DMS114 treated with DMSO at 0.1 percent for 48 hours (cell line): Measurements from ENCODE around the gene PRAMEF27.
"Not testable (repeated sequence)": the region's sequence is repeated elsewhere in the genome, so short reads cannot be mapped to it uniquely, and the experiment has no call there.

ENCODE experiments used
- DNase-seq: peaks from one replicate; lab custom pipeline; 2025; ENCODE audit not compliant: unreplicated experiment; lab: John Stamatoyannopoulos, UW

Gene PRAMEF27

DNA sequence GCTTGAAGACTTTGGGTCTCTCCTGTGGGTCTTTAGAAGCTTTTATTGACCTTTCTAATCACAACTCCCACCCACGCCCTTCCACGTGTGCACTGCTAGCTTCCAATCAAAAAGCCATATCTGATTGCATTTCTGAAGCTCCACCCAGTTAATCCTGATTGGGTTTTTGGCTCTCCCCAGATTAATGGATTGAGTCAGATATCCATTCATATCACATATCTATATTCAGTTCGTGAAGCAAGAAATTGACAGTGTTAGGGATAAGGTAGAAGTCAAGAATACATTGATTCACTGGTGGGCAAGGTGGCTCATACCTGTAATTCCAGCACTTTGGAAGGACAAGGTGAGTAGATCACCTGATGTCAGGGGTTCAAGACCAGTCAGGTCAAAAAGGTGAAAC is at the start of gene PRAMEF27:
Gene PRAMEF27, minus strand, starts transcription at position 101 of the 400 bp plus-strand sequence. CDS start 2,916 bp downstream, outside the sequence.
- DNase-seq: not testable (repeated sequence)

DNA sequence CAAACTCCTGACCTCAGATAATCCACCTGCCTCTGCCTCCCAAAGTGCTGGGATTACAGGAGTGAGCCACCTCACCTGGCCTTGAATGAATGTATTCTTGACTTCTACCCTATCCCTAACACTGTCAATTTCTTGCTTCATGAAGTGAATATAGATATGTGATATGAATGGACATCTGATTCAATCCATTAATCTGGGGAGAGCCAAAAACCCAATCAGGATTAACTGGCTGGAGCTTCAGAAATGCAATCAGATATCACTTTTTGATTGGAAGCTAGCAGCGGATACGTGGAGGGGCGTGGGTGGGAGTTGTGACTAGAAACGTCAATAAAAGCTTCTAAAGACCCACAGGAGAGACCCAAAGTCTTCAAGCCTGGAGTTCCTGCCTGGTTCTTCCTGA is 14.1 kb upstream of the PRAMEF27 start, which contains the start of gene PRAMEF25:
Gene PRAMEF25, plus strand, starts transcription at position 301 of the 400 bp plus-strand sequence. CDS start 2,920 bp downstream, outside the sequence.
- DNase-seq: not testable (repeated sequence)

DNA sequence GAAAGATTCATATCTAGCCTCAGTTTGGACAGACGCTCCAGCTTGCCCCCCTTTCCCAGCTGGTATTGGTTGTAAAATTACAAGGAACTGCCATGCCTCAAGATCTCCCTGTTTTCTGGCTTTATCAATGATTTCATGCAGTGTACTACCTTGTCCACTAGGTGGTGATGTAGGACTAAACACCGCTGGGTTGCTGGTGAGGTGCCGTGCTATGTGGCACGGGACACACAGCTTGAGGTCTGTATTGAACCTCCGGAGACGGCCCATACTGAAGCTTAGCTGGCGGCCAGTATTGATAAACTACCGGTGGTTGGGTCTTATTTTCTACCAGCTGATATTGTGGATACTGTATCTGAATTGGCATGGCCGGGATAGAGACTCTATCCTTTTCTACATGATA is 36.5 kb downstream of the PRAMEF27 start:
- DNase-seq: not testable (repeated sequence)

DNA sequence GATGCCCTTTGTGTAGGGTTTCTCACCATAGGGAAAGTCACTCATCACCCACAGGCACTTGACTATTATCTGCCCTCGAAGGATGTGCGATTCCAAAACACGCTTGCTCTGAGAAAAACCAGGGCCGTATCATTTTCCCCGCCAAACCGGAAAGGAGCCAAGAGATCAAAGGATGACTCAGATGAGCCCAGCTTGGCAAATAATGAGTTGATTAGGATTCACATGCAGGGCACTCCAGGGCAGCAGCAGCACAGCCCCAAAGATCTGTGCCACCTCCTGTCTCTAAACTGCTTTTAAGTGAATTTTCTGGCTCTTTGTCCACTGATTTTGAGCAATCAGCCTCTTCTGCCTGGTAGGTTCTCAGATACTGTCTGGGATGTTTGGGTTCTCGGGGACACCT is 44.4 kb downstream of the PRAMEF27 start:
- not testable (repeated sequence) for DNase-seq

DNA sequence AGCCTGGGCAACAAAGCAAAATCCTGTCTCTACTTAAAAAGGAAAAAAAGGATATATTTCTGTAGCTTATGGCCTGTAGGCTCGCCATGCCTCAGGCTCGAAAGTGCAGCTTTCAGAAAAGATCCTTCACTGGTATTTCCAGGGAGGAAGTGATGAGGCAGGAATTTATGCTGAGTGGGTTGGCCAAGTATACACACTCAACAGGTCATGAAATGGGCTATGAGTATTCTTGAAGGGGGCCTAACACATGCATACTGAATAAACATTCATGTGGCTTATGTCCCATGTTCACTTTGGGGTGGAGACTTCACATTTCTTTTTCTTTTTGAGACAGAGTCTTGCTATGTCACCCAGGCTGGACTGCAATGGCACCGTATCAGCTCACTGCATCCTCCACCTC is 47.0 kb downstream of the PRAMEF27 start:
- DNase-seq: not testable (repeated sequence)

DNA sequence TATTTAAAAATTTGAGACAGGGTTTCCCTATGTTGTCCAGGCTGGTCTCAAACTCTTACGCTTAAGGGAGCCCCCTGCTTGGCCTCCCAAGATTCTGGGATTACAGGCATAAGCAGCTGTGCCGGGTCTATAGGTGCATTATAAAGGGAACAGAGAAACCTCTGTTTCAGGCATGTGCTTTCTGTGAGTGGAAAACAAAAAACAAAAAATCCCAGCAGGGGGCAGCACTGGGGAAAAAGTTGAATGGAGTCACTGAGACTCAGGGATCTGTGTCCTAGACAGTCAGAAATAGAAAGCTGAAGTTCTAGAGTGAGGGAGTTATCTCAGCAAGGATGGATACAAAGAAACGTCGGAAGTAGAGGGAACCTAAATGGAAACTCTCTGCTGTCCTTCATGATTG is 50.6 kb downstream of the PRAMEF27 start:
- not testable (repeated sequence) for DNase-seq
